ENCODE measurements around the gene SPRY4. TPM values are rescaled to one million over a fixed set of nuclear protein-coding genes. Genes with fewer than 3 reads are reported as not detected.
A peak's percentile ranks its signal among the peaks of the same experiment; 100 is the strongest.

The SPRY4 gene
- total and polyA plus RNA-seq, 12 donors = 12.1 to 66.1 (median 30.3) TPM

- intact Hi-C loops (cut with DNase I) = no loop called here
- TF ChIP-seq CTCF (IDR thresholded peaks at IDR 0.05) = no peak
- TF ChIP-seq POLR2A (IDR thresholded peaks at IDR 0.05) = no peak
- no peaks in the 10 kb centered on the region for H3K27me3 ChIP-seq
- 84 to 92% (median 88%) methylated on average over 5 to 9 of the region's 9 CpGs for WGBS, 4 donors
- no peak for DNase-seq
- H3K4me1 ChIP-seq (replicated peaks in 1 of 2) = peaks cover 6 to 33% of the 10 kb centered on the region in 2 donors
- H3K9me3 ChIP-seq (replicated peaks in 1 of 3) = no peaks in the 10 kb centered on the region
- H3K36me3 ChIP-seq (replicated peaks in 1 of 2) = peaks cover 0 to 41% of the 10 kb centered on the region in 2 donors
- no peak overlapping the region for H3K4me3 ChIP-seq
- peak overlapping the region in 1 of 5 donors; percentile 10 for H3K27ac ChIP-seq
Observed at GRCh38 chr5:142310803-142311202, 14.0 kb downstream of the SPRY4 start.

- TF ChIP-seq POLR2A (IDR thresholded peaks at IDR 0.05) = no peak
- no peak for TF ChIP-seq CTCF (IDR thresholded peaks at IDR 0.05)
- WGBS, 4 donors = 74 to 83% (median 79%) methylated on average over 12 of the region's 12 CpGs
- Histone ChIP-seq H3K27me3 (no peaks in the 10 kb centered on the region), H3K4me1 (replicated peaks in 1 of 2) (peaks cover 6 to 25% of the 10 kb centered on the region in 2 donors), H3K4me3 (no peak overlapping the region), H3K9me3 (replicated peaks in 1 of 3) (no peaks in the 10 kb centered on the region), H3K36me3 (replicated peaks in 1 of 2) (peaks cover 0 to 41% of the 10 kb centered on the region in 2 donors), H3K27ac (no peak overlapping the region)
- intact Hi-C loops (cut with DNase I) = no loop called here
- no peak for DNase-seq
Observed at GRCh38 chr5:142309747-142310318, 15.0 kb downstream of the SPRY4 start.

- TF ChIP-seq CTCF (IDR thresholded peaks at IDR 0.05) (no peak), POLR2A (IDR thresholded peaks at IDR 0.05) (no peak)
- WGBS, 4 donors = 79 to 89% (median 87%) methylated on average over 3 of the region's 3 CpGs
- Histone ChIP-seq H3K4me1 (replicated peaks in 1 of 2) (peaks cover 0 to 11% of the 10 kb centered on the region in 2 donors), H3K27me3 (no peaks in the 10 kb centered on the region), H3K9me3 (replicated peaks in 1 of 3) (no peaks in the 10 kb centered on the region), H3K27ac (no peak overlapping the region), H3K4me3 (no peak overlapping the region), H3K36me3 (replicated peaks in 1 of 2) (peaks cover 0 to 33% of the 10 kb centered on the region in 2 donors)
- intact Hi-C loops (cut with DNase I) = no loop called here
- DNase-seq = no peak
Observed at GRCh38 chr5:142308358-142308757, 16.5 kb downstream of the SPRY4 start.

GRCh38 chr5:142307146-142307890, 17.5 kb downstream of the SPRY4 start:
- 86 to 89% (median 87%) methylated on average over 7 of the region's 7 CpGs for WGBS, 4 donors
- TF ChIP-seq CTCF (IDR thresholded peaks at IDR 0.05) (no peak), POLR2A (IDR thresholded peaks at IDR 0.05) (no peak)
- intact Hi-C loops (cut with DNase I) = no loop called here
- no peak overlapping the region for H3K27ac ChIP-seq
- H3K9me3 ChIP-seq (replicated peaks in 1 of 3) = no peaks in the 10 kb centered on the region
- peaks cover 0 to under 1% of the 10 kb centered on the region in 2 donors for H3K4me1 ChIP-seq (replicated peaks in 1 of 2)
- no peak for DNase-seq
- no peak overlapping the region for H3K4me3 ChIP-seq
- no peaks in the 10 kb centered on the region for H3K27me3 ChIP-seq
- H3K36me3 ChIP-seq (replicated peaks in 1 of 2) = peaks cover 0 to 22% of the 10 kb centered on the region in 2 donors

Measured in adrenal gland (tissue), 12 donors.